Smooth muscle cell (in vitro differentiated cells): ENCODE data around the gene PAX7. TPM values are rescaled to one million over a fixed set of nuclear protein-coding genes. Genes with fewer than 3 reads are reported as not detected.
"Not testable (repeated sequence)": the region's sequence is repeated elsewhere in the genome, so short reads cannot be mapped to it uniquely, and the experiment has no call there.

Experiments used
- DNase-seq: peaks from one replicate; lab custom pipeline; 2025; ENCODE audit not compliant: unreplicated experiment; lab: John Stamatoyannopoulos, UW
- H2AFZ ChIP-seq: fragments of 200-600 bp; sonication (generic); 2 replicates; pipeline ENCODE4 v1.6.0; 2016; ENCODE audit warnings: antibody characterized with exemption, low read depth, mild to moderate bottlenecking
- H3F3A ChIP-seq: fragments of 200-600 bp; sonication (generic); 2 replicates; pipeline ENCODE4 v1.6.0; 2017; ENCODE audit warnings: antibody characterized with exemption, low read depth
- H3K27ac ChIP-seq: fragments of 200-600 bp; sonication (generic); 2 replicates; pipeline ENCODE4 v1.5.1; 2016; ENCODE audit warnings: low read depth, mild to moderate bottlenecking
- H3K27me3 ChIP-seq: fragments of 200-600 bp; sonication (generic); 2 replicates; pipeline ENCODE4 v1.6.1; 2016; ENCODE audit warnings: low read depth, mild to moderate bottlenecking
- H3K36me3 ChIP-seq: fragments of 200-600 bp; sonication (generic); 2 replicates; pipeline ENCODE4 v1.5.1; 2016; ENCODE audit warnings: low read depth
- H3K4me1 ChIP-seq: fragments of 200-600 bp; sonication (generic); 2 replicates; pipeline ENCODE4 v1.5.1; 2016; ENCODE audit warnings: low read depth
- H3K4me2 ChIP-seq: fragments of 200-600 bp; sonication (generic); 2 replicates; pipeline ENCODE4 v1.6.0; 2016; ENCODE audit warnings: mild to moderate bottlenecking
- H3K4me3 ChIP-seq: fragments of 200-600 bp; sonication (generic); 2 replicates; pipeline ENCODE4 v1.5.1; 2016; ENCODE audit warnings: mild to moderate bottlenecking
- H3K79me2 ChIP-seq: fragments of 200-600 bp; sonication (generic); 2 replicates; pipeline ENCODE4 v1.6.0; 2016; ENCODE audit warnings: low read depth, mild to moderate bottlenecking
- H3K9ac ChIP-seq: fragments of 200-600 bp; sonication (generic); 2 replicates; pipeline ENCODE4 v1.6.0; 2016; ENCODE audit warnings: low read depth
- H3K9me3 ChIP-seq: fragments of 200-600 bp; sonication (generic); replicated peaks from 2 replicates; pipeline ENCODE4 v1.5.1; 2016; ENCODE audit warnings: low read depth
- H4K20me1 ChIP-seq: fragments of 200-600 bp; sonication (generic); 2 replicates; pipeline ENCODE4 v1.6.0; 2016; ENCODE audit warnings: low read depth
- WGBS: methylation state at CpG from one replicate; pipeline ENCODE4 v1.1.7; 2016; ENCODE audit warnings: low lambda C conversion rate; 5-methylcytosine and 5-hydroxymethylcytosine counted together
- polyA plus RNA-seq: library from polyadenylated mRNA; unstranded; fragments of >200 nt; fragmentation: Nextera tagmentation; extraction: Ambion mirVana; gene quantifications from 2 replicates; pipeline ENCODE4 v1.2.1, GENCODE V29; 2016
- total RNA-seq: library from RNA; depleted of rRNA; stranded (reverse); fragments of >200 nt; gene quantifications from 2 replicates; pipeline ENCODE4 v1.2.3, GENCODE V29; 2014
- TF ChIP-seq, protein P1 (sequence below): fragments of 200-600 bp; sonication (generic); IDR thresholded peaks from 2 replicates; pipeline ENCODE4 v1.5.1; 2017; ENCODE audit warnings: borderline replicate concordance, mild to moderate bottlenecking, antibody characterized with exemption; ENCODE audit not compliant: insufficient read depth, poor library complexity, severe bottlenecking

The PAX7 gene
- total and polyA plus RNA-seq, 2 experiments from 2014 or later = not detected

DNA sequence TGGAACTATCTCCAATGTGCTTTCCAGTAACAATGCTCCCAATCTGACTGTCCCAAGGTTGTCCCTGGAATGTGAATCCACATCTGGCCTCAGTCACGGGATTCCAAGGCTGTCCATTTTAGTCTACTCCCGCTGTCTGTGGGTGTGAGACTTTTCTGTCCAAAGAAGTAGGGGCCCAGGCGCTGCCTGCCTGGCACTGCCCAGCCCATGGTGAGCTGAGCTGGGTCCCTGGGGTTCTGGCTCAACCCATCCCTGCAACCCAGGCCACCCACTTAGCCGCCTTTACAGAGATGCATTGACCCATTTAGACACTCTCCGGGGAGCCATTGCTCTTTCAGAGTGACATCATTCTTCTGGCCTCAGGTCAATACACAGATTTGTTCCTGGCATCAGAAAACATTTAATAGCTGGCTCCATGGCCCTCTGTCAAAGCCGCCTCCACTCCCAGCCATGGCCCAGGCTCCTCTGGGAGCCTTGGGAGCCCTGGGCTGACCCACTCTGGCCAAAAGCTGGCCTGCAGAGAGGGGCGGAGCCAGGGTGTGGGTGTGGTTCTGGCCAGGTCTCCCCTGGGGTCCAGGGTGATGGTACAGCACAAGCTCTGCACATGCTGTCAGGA, 47.2 kb upstream of the PAX7 start:
- H3K27me3 ChIP-seq = peaks cover 21% of the 10 kb centered on the region
- no peaks in the 10 kb centered on the region for H3K36me3 ChIP-seq
- no peaks in the 10 kb centered on the region for H3K9me3 ChIP-seq
- H4K20me1 ChIP-seq = no peaks in the 10 kb centered on the region
- H3K79me2 ChIP-seq = no peaks in the 10 kb centered on the region
- no peaks in the 10 kb centered on the region for H3F3A ChIP-seq
- no peak overlapping the region for H3K4me2 ChIP-seq
- 80% methylated on average over 7 of the region's 7 CpGs for WGBS
- H2AFZ ChIP-seq = no peak overlapping the region
- TF ChIP-seq, protein P1, sequence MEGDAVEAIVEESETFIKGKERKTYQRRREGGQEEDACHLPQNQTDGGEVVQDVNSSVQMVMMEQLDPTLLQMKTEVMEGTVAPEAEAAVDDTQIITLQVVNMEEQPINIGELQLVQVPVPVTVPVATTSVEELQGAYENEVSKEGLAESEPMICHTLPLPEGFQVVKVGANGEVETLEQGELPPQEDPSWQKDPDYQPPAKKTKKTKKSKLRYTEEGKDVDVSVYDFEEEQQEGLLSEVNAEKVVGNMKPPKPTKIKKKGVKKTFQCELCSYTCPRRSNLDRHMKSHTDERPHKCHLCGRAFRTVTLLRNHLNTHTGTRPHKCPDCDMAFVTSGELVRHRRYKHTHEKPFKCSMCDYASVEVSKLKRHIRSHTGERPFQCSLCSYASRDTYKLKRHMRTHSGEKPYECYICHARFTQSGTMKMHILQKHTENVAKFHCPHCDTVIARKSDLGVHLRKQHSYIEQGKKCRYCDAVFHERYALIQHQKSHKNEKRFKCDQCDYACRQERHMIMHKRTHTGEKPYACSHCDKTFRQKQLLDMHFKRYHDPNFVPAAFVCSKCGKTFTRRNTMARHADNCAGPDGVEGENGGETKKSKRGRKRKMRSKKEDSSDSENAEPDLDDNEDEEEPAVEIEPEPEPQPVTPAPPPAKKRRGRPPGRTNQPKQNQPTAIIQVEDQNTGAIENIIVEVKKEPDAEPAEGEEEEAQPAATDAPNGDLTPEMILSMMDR = no peak
- no peak for DNase-seq
- H3K4me3 ChIP-seq = no peak overlapping the region
- no peak overlapping the region for H3K27ac ChIP-seq
- H3K4me1 ChIP-seq = no peaks in the 10 kb centered on the region
- no peak overlapping the region for H3K9ac ChIP-seq

DNA sequence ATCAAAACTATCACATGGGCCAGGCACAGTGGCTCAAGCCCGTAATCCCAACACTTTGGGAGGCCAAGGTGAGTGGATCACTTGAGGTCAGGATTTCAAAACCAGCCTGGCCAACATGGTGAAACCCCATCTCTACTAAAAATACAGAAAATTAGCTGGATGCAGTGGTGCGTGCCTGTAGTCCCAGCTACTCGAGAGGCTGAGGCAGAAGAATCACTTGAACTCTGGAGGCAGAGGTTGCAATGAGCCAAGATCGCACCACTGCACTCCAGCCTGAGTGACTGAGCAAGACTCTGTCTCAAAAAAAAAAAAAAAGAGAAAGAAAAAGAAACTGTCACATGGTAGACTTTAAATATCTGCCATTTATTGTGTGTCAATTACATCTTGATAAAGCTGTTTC, 44.6 kb upstream of the PAX7 start:
- 86% methylated on average over 4 of the region's 4 CpGs for WGBS
- peaks cover 21% of the 10 kb centered on the region for H3K27me3 ChIP-seq
- H3K4me2 ChIP-seq, H3K36me3 ChIP-seq, H3K4me3 ChIP-seq, H2AFZ ChIP-seq, H3F3A ChIP-seq, DNase-seq, H3K79me2 ChIP-seq, H3K9me3 ChIP-seq, H3K27ac ChIP-seq, H3K9ac ChIP-seq, H3K4me1 ChIP-seq, H4K20me1 ChIP-seq: not testable (repeated sequence)

DNA sequence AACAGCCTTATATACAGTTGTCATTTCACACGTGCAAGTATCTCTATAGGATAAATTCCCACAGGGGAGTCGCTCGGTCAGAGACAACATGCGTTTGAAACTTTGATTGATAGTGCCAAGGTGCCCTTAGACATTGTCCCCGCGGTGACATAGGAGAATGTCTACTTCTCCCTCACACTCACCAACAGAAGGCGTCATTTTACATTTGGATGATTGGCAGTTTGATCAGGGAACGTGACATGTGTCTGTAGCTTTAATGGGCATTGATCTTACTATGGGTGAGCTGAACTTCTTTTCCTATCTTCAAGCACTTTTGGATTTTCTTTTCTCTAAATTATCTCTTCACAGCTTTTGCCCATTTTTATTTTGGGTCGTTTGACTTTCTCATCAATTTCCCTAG, 42.6 kb upstream of the PAX7 start:
- Histone ChIP-seq H3K4me1 (no peaks in the 10 kb centered on the region), H3F3A (no peaks in the 10 kb centered on the region), H3K79me2 (no peaks in the 10 kb centered on the region), H3K9ac (no peak overlapping the region), H3K27me3 (peaks cover 30% of the 10 kb centered on the region), H3K36me3 (no peaks in the 10 kb centered on the region), H3K9me3 (no peaks in the 10 kb centered on the region), H3K27ac (no peak overlapping the region), H4K20me1 (no peaks in the 10 kb centered on the region), H2AFZ (no peak overlapping the region), H3K4me3 (no peak overlapping the region), H3K4me2 (no peak overlapping the region)
- DNase-seq = no peak
- 82% methylated on average over 9 of the region's 9 CpGs for WGBS
- TF ChIP-seq, protein P1 = no peak

DNA sequence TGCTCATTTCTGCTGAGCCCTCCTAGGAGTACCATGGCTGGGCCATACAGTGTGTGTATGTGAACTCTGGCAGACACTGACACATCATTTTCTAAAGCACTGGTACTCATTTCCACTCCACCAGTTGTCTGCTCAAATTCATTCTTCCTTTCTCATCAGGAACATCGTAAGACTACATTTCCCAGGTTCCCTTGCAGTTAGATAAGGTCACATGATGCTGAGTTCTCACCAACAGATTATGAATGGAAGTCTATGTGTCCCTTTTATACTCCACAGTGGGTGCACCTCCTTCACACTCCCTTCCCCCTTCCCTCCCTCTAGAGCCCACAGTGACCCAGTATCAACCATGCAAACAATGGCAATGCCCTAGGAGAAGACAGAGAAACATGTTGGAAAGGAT, 38.3 kb upstream of the PAX7 start:
- Histone ChIP-seq H3K27ac (no peak overlapping the region), H3K79me2 (no peaks in the 10 kb centered on the region), H3K9ac (no peak overlapping the region), H3K4me1 (no peaks in the 10 kb centered on the region), H3K4me2 (no peak overlapping the region), H3K27me3 (peaks cover 38% of the 10 kb centered on the region), H3K36me3 (no peaks in the 10 kb centered on the region), H4K20me1 (no peaks in the 10 kb centered on the region), H3K9me3 (no peaks in the 10 kb centered on the region), H3K4me3 (no peak overlapping the region), H3F3A (no peaks in the 10 kb centered on the region), H2AFZ (no peak overlapping the region)
- DNase-seq = no peak
- TF ChIP-seq, protein P1 = no peak
- WGBS = 65% methylated on average over 1 of the region's 1 CpG
